Choroid plexus epithelial cell (primary cell): ENCODE data around the gene CTNNA2.

Experiments
- DNase-seq: peaks from one replicate; pipeline ENCODE4 v3.0.0-alpha.2; 2010; ENCODE audit warnings: low read depth
- H3K4me3 ChIP-seq: 2 replicates; pipeline ENCODE4 v1.5.1; 2011; ENCODE audit warnings: low read depth, mild to moderate bottlenecking, control low read depth, low read length, moderate library complexity
- TF ChIP-seq, protein P1 (sequence below): conservative IDR thresholded peaks from 2 replicates; pipeline ENCODE4 v1.5.1; 2011; ENCODE audit warnings: low read depth, mild to moderate bottlenecking, control low read depth, inconsistent platforms, low read length, moderate library complexity

Gene CTNNA2

DNA sequence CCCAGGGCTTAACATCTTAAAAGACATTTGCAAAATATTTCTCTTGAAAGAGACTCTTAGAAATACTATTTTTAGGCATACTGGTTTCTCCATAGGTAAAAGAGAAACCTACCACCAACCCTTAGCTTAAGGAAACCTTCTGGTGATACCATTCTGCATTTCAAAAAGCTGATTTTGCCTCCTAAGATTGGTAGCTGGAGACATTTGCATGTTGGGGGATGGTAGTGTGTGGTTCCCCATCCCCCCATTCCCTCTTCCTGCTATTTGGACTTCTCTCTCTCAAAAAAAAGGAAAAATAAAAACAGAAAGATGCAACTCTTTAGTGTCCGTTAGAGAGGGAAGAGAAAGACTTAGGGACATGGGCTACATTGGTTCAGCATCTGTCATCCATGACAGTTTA is 787.5 kb downstream of the CTNNA2 start:
- no peak for DNase-seq
- no peak overlapping the region for H3K4me3 ChIP-seq
- TF ChIP-seq, protein P1, sequence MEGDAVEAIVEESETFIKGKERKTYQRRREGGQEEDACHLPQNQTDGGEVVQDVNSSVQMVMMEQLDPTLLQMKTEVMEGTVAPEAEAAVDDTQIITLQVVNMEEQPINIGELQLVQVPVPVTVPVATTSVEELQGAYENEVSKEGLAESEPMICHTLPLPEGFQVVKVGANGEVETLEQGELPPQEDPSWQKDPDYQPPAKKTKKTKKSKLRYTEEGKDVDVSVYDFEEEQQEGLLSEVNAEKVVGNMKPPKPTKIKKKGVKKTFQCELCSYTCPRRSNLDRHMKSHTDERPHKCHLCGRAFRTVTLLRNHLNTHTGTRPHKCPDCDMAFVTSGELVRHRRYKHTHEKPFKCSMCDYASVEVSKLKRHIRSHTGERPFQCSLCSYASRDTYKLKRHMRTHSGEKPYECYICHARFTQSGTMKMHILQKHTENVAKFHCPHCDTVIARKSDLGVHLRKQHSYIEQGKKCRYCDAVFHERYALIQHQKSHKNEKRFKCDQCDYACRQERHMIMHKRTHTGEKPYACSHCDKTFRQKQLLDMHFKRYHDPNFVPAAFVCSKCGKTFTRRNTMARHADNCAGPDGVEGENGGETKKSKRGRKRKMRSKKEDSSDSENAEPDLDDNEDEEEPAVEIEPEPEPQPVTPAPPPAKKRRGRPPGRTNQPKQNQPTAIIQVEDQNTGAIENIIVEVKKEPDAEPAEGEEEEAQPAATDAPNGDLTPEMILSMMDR, result no peak

DNA sequence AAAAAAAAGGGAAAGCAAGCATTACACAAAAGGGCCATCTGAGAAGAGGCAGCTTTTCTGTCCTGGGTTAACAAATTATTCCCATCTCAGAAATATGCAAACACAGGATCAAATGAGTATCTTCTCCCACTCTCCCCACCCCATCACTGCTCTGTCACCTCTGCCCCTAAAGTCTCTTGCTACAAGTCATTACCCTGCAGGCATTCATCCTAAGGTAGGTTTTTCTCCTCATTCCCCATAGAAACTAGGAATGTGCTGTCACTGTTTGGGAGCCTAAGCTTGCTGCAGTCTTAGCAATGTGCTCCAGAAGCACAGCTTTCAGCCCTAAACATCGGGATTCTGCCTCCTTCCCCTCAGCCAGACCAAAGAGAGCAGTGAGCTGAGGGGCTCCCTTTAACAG is 788.1 kb downstream of the CTNNA2 start:
- H3K4me3 ChIP-seq, result no peak overlapping the region
- no peak for DNase-seq
- TF ChIP-seq, protein P1, result no peak

DNA sequence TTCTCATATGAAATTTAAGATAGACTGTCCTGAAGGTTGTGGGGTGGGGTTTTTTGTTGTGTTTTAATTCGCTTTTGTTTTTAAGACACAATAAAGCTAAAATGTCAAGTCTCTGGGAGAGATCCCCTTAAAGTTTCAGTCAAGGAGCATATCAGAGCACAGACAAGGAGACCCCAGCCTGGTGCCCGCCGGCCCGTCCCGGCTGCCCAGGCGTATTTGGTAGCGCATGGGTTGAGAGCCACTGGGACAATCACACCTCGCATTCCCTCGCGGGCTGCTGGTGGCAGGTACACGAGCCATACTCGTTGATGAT is 789.1 kb downstream of the CTNNA2 start:
- no peak for DNase-seq
- H3K4me3 ChIP-seq, result no peak overlapping the region
- TF ChIP-seq, protein P1, result no peak

DNA sequence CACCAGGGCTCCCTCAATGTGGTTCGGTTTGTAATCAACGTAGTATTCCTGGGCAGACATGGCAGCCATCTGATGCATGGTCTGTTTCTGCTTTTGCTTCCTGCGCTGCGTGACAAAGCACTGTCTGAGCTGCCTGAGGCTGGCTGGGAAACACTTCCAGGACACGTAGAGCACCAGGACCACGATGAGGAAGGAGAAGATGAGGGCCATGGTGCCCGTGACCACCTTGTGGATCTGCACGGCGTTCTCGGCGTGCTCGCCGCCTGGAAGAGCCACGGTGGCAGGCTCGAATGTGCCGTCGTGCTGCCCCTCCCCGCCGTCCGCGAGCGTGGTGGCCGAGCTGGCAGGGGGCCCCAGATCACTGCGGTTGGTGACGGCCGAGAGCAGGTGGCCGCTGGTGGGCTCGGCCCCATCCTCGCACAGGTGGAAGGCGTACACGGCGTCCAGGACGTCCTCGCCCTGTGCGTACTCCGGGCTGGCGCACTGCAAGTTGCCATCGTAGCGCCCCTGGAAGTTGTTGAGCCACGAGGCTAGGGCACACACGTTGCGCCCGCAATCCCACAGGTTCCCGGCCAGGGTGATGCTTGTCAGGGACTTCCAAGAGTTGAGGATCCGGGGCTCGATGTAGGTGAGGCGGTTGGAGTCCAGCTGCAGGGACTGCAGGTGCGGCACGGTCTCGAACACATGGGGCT is 789.6 kb downstream of the CTNNA2 start:
- TF ChIP-seq, protein P1, result no peak
- H3K4me3 ChIP-seq, result no peak overlapping the region
- no peak for DNase-seq

DNA sequence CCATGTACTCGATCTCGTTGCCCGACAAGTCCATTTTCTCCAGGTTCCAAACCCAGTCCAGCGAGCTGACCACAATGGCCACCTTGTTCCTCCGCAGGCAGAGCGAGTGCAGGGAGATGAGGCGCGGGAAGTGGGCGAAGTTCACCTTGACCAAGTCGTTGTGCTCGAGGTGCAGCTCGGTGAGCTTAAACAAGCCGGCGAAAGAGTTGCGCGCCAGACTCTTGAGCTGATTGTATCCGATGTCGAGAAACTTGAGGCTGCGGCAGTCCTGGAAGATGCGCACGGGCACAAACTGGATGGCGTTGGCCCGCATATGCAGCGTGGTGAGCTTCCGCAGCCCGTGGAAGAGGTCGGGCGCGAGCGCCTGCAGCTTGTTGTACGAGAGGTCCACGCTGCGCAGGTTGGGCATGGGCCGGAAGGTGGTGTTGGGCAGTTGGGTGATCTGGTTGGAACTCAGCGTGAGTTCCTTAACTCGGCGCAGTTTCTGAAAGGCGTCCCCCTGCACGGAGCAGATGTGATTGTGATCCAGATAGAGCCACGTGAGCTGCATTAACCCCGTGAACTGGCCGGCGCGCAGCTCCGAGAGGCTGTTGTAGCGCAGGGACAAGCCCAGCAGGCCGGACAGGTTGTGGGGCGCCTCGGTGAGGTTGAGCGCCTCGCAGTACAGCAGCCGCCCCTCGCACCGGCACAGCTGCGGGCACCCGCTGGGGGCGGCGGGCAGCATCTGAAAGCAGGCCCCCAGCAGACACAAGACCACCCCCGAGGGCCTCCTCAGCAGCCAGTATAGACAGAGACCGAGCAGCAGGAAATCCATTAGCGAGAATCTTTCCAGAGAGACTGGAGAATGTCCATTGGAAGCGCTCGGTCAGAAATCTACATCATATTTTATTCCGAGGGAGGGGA is 790.4 kb downstream of the CTNNA2 start:
- DNase-seq, result no peak
- TF ChIP-seq, protein P1, result no peak
- no peak overlapping the region for H3K4me3 ChIP-seq

DNA sequence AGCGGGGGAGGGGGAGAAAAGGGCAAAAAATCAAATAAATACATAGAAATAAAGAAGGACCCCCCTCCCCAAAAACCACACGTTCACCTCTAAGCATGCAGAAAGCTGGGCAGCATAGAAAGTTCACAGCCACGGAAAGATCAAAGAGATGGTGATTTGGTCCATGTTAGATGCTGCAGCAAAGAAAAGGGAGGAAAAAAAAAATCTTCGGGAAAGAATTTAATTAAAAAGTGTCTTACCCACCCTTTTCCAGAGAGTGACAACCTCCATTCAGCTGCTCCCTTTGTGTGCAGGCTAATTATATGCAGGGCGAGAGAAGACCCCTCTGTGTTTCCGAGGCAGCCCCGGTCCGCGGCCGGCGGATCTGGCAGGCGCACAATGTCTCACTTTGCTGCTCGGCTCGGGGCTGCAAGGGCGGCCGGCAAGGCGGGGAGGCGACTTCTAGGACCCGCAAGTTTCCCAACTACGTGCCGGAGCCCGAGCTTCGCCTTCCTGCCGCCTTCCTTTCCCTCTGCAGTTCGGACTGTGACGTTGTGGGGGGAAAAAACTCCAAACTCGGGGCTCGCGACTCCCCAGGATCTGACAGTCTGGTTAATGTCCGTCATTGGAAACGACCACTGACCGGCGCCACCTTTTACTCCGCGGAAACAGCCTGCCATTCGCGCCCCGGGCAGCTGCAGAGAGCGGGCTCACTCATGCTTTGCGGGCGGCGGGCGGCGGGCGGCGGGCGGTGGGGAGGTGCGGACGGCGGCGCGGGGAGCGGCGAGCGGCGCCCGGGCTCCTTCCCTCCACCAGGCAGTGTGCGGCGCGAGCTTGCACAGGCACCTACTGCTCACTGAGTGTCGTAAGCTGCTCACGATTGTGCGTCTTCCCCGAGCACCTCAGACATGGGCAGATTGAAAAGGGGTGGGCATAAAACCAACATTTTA is 791.3 kb downstream of the CTNNA2 start, which contains the start of gene LRRTM1:
Gene LRRTM1 (minus strand): TSS at position 844 of the 929 bp plus-strand sequence. CDS start 933 bp downstream, outside the sequence.
- no peak for DNase-seq
- no peak within 1 kb of the TSS for H3K4me3 ChIP-seq
- TF ChIP-seq, protein P1, result no peak
